GM10847 (cell line): Measurements from ENCODE around the gene TRIM17.

Experiments used
- POLR2A ChIP-seq: IDR thresholded peaks from 2 replicates; pipeline ENCODE4 v1.6.1; 2011; ENCODE audit not compliant: insufficient read length; ENCODE audit errors: extremely low read depth

Gene TRIM17

DNA sequence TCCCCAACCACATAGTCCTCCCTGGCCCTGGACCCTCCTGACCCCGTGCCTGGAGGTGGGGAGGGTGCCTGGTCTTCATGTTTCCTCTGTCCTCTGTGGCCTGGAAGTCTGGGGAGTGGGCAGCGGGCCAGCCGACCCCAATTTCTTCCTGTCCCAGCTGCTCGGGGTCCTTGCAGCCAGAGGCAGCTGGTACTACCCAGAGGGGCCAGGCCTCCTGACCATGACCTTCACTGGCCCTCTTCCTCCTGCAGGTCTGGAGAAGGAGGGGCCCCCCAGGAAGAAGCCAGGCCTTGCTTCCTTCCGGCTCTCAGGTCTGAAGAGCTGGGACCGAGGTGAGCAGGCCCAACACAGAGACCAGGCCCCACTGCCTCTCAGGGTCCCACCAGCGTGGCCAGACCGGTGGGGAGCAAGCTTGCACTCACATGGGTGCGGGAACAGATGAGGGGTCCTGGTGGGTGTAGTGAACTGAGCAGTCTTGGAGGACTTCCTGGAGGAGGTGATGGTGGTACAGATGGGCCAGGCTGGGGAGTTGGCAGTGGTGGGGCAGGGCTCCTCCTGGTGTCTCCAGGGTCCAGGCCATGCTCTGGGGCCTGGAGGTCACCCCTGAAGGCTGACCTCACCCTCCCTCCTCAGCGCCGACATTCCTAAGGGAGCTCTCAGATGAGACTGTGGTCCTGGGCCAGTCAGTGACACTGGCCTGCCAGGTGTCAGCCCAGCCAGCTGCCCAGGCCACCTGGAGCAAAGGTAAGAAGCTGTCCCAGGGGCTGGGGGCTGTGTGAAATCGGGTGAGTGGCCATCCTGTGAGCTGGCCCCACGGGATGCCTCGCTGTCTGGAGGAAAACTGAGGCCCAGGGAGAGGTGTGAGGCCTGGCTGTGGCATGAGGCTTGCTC, 42.7 kb downstream of the TRIM17 start:
- TF ChIP-seq POLR2A: no peak

DNA sequence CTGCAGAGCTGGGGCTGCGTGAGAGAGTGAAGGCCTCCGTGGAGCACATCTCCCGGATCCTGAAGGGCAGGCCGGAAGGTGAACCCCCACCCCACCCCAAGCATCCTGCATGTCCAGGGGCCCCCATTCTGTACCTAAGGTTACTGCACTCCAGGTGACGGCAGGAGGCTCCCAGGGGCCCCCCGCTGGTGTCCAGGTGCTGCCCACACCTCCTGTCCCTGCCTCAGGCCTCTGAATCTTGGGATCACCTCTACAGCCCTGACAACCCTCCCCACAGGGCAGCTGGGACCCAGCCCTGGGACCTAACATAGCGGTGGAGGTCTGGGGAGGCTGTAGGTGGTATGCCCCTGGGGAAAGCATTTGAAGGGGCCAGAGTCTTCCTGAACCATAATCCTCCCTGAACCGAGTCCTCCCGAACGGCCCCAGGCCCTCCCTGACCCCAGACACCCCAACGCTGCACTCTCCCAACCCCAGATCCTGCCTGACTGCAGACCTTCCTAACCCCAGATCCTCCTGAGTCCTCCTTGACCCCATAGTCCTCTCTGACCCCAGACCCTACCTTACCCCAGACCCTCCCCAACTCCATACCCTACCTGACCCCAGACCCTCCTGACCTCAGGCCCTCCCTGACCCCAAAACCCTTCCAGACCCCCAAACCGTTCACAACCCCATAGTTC, 43.5 kb downstream of the TRIM17 start:
- no peak for TF ChIP-seq POLR2A

DNA sequence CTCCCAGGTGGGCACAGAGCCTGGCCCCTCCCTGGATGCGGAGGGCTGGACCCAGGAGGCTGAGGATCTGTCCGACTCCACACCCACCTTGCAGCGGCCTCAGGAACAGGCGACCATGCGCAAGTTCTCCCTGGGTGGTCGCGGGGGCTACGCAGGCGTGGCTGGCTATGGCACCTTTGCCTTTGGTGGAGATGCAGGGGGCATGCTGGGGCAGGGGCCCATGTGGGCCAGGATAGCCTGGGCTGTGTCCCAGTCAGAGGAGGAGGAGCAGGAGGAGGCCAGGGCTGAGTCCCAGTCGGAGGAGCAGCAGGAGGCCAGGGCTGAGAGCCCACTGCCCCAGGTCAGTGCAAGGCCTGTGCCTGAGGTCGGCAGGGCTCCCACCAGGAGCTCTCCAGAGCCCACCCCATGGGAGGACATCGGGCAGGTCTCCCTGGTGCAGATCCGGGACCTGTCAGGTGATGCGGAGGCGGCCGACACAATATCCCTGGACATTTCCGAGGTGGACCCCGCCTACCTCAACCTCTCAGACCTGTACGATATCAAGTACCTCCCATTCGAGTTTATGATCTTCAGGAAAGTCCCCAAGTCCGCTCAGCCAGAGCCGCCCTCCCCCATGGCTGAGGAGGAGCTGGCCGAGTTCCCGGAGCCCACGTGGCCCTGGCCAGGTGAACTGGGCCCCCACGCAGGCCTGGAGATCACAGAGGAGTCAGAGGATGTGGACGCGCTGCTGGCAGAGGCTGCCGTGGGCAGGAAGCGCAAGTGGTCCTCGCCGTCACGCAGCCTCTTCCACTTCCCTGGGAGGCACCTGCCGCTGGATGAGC, 44.3 kb downstream of the TRIM17 start:
- no peak for TF ChIP-seq POLR2A

GRCh38 chr1:228371741-228372182, 44.9 kb downstream of the TRIM17 start:
- no peak for TF ChIP-seq POLR2A

DNA sequence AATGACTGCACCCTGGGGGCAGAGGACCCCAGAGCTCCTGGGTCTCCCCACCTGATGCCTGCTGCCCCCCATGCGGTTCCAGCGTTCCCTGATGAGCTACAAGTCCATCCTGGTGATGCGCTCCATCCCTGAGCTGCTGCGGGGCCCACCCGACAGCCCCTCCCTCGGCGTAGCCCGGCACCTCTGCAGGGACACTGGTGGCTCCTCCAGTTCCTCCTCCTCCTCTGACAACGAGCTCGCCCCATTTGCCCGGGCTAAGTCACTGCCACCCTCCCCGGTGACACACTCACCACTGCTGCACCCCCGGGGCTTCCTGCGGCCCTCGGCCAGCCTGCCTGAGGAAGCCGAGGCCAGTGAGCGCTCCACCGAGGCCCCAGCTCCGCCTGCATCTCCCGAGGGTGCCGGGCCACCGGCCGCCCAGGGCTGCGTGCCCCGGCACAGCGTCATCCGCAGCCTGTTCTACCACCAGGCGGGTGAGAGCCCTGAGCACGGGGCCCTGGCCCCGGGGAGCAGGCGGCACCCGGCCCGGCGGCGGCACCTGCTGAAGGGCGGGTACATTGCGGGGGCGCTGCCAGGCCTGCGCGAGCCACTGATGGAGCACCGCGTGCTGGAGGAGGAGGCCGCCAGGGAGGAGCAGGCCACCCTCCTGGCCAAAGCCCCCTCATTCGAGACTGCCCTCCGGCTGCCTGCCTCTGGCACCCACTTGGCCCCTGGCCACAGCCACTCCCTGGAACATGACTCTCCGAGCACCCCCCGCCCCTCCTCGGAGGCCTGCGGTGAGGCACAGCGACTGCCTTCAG, 45.5 kb downstream of the TRIM17 start:
- no peak for TF ChIP-seq POLR2A

GRCh38 chr1:228370439-228370940, 46.2 kb downstream of the TRIM17 start:
- TF ChIP-seq POLR2A: no peak

DNA sequence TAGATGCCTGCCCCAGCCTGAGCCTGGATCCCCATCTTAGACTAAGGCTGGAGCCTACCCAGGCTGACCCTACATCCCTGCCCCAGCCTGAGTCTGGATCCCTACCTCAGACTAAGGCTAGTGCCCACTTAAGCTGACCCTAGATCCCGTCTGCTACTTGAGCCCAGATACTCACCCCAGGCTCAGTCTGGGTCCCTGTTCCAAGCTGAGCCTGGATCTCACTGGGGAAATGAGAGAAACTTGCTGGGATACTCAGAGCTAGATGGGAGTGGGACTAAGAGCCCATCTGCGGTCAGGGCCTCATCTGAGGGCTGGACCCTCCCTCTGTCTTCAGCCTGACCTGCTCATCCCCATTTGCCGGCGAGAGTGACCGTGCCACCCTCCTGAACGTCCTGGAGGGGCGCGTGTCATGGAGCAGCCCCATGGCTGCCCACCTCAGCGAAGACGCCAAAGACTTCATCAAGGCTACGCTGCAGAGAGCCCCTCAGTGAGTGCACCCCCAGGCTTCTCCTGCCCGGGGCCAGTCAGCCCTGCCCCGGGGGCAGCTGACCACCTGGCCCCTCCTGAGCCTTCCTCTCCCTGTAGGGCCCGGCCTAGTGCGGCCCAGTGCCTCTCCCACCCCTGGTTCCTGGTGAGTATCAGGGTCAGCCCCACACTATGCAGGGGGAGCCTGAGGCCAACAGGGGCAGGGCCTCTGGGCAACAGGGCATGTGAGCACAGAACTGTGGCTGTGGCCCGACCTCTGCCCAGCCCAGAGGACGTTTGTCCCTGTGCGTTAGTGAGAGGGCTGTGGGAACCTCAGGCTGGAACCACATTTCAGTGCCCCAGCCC, 46.8 kb downstream of the TRIM17 start:
- TF ChIP-seq POLR2A: no peak

- TF ChIP-seq POLR2A: no peak
These were observed 47.7 kb downstream of the TRIM17 start for GRCh38 chr1:228368801-228369607.

DNA sequence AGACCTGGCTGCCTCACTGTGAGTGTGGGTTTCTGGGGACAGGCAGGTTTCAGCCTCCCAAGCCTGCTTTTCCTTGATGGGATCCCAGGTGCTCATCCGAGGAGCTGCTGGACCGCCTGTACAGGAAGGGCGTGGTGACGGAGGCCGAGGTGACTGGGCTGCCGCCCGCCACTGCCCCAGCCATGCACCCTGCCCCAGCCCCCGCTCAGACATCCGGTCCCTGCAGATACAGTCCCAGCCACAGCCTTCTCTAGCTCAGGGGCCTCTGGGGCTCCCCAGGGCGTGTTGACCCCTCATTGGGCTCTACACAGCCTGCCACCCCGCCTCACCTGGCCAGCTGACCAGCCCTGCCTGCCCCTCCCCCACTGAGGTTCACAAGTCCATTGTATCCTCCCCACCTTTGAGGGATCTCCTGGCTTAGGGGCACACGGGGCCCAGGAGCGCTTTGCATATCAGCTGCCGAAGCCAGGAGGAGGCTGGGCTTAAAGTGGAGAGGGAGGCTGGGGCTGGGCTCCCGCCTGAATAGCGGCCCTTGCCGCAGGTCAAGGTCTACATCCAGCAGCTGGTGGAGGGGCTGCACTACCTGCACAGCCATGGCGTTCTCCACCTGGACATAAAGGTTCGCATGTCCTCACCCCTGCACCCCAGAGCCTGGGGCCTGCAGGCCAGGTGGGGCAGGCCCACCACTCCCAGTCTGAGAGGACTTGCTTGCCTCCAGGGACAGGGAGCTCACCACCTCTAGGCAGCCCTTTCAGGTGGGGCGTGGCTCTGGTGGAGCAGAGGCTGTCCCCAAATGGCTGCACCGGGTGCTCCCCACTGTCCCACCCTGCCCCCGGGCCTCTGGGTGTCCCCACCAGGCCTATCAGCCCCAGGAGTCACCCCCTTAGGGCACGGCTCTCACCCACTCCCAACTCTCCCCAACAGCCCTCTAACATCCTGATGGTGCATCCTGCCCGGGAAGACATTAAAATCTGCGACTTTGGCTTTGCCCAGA, 48.6 kb downstream of the TRIM17 start:
- no peak for TF ChIP-seq POLR2A

DNA sequence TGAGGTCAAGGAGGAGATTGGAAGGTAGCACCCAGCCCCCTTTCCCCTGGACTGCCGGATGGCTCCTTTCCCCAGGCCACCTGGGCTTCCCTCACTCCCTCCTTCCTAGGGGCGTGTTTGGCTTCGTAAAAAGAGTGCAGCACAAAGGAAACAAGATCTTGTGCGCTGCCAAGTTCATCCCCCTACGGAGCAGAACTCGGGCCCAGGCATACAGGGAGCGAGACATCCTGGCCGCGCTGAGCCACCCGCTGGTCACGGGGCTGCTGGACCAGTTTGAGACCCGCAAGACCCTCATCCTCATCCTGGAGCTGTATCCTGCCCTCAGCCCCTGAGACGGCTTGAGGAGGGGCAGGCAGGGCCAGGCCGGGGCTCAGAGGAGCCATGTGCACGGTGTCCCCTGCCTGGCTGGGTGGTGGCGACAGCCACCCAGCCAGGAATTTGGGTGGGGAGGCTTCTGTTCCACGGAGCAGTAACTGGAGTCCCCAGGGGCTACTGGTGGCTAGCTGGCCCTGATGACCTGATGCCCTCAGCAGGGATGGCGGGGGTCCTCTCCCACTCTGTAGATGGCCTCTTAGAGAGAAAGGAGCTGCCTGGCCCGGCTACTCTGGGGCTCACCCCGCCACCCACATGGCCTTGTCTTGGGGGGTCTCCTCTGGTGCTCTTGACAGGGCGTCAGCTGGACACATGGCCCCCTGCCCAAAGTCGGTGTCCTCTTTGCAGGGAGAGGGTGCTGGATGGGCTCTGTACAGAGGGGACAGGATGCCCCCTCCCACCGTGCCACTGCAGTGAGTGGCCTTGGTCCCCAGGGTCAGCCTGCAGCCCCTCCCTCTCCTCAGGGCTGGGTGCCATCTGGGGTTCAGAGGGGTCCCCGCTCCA, 49.6 kb downstream of the TRIM17 start:
- TF ChIP-seq POLR2A: no peak
